HG02973 (cell line): ENCODE measurements around the gene NOTCH1.

Experiments used
- ATAC-seq: cut with Tn5 transposase; IDR thresholded peaks from one replicate; pipeline ENCODE4 v1.9.1; 2021; ENCODE audit warnings: moderate library complexity; ENCODE audit not compliant: unreplicated experiment

NOTCH1 gene

GRCh38 chr9:136470792-136471469 is 74.9 kb downstream of the NOTCH1 start:
- ATAC-seq = no peak

GRCh38 chr9:136470356-136470755 is 75.5 kb downstream of the NOTCH1 start:
- ATAC-seq = no peak

- ATAC-seq = no peak
These were observed 78.1 kb downstream of the NOTCH1 start for GRCh38 chr9:136467766-136468165.

DNA sequence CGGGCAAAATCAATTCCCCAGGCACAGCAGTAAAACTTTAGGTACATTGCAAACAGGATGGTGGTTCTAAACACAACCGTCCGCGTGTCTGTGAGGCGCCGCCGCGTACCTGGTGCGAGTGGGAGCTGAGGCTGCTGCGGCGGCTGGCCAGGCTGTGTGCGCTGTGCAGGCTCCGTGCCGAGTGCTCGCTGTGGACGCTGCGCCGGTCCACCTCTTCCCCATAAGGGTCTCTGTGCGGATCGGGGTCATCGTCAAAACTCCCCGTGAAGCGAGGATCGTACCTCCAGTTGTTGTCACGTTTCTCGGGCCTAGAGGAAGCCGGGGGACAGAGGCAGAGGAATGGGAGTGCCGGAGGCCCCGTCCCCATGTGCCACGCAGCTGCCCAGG is 79.7 kb downstream of the NOTCH1 start:
- ATAC-seq = no peak

DNA sequence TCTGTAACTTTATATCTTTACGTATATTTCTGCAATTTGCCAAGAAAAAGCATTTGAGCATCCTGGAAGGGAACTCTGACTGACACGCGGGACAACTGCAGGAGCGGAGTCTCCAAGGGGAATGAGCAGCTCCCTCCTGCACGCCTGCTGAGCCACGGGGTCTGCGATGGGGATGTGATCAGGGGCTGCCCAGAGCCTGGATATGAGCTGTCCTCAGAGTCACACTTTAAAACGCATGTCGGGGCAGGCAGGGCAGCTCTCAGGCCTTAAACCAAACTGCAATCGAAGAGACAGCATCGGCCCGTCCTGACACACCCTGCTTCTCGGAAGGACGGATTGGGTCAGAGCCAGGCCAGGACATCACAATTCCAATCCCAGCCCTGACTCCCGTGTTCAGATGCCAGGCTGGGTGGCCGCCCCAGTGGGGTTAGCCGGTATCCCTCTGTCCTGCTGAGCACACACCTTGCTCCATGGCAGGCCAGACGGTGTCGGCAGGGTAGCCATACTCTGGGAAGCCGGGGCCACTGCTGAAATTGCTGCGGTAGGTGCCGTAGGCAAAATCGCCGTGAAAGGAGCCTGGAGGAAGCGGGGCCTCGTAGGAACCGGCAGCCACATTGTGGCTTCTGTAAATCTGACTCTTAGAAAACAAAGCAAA is 80.2 kb downstream of the NOTCH1 start:
- ATAC-seq = no peak

DNA sequence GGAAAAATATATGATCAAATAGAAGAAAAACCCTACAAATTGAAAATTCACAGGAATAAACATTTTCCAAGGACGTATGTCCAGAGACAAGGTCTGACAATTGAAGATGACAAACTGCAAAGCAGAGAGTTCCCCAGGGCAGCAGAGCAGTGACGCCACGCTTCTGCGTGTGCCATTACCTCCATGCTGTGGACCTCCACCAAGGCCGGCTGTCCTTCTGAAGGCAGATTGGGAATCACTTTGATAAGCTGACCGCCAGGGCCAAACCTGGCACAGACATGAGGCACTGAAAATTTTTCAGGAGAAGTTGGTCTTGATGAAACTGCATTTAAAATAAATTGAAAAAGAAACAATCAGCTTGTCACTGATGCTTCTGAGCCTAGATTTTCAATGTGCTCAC is 81.6 kb downstream of the NOTCH1 start:
- ATAC-seq = no peak

- ATAC-seq = no peak
These were observed 82.3 kb downstream of the NOTCH1 start for GRCh38 chr9:136463578-136463977.

DNA sequence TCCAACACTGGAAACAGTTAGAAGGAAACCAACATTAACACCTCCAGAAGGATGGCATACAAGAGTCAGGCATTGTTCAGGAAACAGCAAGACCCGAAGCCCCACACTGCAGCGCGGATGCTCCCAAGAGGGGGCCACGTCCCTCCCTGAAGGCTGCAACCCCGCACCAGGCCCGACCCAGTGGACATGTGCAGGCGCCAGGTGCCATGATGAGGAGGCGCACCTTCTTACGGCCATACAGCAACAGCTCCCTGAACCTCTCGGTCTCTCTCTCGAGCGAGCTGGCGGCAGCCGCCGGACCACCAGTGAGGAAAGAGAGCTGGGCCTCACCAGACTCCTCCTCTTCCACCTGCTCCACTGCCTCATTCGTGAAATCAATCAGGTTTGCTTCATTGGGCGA is 83.2 kb downstream of the NOTCH1 start:
- ATAC-seq = no peak

DNA sequence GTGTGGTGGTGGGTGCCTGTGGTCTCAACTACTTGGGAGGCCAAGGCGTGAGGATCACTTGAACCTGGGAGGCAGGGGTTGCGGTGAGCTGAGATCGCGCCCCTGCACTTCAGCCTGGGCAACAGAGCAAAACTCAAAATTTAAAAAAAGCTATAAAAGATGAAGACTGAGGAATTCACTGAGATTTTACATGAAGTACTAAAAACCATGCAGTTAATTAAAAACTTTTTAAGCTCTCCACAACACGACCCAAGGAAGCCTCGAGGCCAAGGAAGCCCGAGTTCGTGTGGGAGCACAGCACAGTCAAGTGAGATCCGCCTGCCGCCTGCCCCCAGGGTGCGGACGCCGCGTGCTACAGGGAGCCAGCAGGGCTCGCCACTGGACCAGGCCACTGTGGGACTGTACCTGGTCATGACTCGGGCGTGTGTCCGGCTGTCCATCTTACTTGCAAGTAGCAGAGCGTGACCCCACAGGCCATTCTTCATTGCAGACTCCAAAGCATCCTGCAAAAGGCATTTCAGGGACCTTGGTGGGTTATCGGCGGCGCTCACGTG is 85.0 kb downstream of the NOTCH1 start:
- no peak for ATAC-seq

DNA sequence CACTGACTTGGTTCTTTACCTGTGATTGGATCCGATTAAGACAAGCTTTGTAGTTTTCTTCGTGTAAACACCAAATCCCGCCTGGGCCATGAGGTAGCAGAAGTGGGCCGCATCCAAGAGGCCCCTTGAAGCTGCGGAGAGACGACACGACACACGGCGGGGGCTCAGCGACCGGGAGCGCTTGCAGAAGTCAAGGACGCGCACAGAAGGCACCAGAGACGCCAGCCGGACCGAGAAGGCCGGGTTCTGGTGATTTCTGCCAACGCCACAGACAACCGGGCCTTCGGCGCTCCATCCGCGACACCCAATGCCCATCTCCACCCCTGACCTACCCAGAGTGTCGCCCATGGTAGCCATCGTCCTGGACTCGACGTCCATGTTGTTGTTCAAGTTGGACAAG is 86.4 kb downstream of the NOTCH1 start:
- ATAC-seq = no peak

DNA sequence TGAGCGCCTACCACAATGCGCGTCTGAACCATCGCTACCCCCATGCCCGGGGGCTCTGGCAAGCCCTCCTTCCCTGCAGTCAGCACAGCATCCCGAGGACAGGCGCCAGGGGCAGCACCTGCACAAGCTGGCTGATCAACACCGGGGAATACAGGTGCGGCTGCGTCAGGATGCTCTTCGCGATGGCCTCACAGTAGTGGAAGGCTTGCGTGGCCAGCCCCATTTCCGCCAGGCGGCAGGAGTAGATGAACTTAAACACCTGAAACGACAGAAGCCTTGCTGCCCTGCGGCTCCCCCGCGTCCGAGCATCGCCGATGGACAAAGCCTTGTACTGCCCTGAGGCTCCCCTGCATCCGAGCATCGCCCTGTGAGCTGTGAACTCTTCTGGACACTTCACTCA is 88.5 kb downstream of the NOTCH1 start:
- ATAC-seq = no peak

GRCh38 chr9:136456258-136456657 is 89.6 kb downstream of the NOTCH1 start:
- ATAC-seq = no peak

DNA sequence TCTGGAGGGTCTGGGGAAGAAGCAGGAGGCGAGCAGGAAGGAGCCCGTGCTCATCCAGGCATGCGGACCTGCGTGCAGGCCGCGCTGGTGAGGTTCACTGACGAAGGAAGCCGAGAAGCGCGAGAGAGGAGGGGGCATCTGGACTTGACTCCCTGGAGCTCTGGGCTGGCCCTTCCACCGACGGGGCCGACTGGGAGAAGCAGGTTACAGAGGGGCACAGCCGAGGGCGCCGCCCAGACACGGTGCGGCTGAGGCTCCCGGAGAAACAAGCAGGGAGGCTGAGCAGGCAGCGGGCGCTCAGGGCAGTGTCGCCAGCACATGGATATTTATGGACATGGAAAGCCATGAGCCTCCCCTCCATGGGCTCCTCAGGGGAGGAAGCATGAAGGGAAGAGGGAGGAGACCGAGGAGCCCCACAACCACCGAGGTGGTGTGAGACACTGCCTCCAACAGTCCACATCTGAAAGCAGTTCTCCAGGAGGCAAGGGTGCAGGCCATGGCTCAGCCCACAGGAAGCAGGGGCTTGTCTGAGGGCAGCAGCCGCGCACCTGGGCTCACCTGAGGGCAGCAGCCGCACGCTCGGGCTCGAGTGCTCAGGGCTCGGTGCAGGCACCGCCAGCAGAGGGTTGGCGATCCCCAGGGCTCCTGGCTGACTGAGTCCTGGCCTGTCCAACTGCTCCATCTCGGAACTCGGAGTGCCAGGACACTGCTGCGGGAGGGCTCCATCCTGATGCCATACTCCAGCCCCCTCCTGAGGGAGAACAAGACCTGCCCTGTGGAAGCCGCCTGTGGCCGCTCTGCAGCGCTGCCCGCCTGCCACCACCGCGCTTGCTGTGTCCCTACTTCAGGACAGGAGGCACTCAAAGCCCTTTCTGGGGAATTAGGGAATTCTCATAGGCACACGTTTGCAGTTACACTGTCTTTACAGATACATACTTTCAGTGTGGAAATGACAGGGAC is 90.5 kb downstream of the NOTCH1 start:
- no peak for ATAC-seq

DNA sequence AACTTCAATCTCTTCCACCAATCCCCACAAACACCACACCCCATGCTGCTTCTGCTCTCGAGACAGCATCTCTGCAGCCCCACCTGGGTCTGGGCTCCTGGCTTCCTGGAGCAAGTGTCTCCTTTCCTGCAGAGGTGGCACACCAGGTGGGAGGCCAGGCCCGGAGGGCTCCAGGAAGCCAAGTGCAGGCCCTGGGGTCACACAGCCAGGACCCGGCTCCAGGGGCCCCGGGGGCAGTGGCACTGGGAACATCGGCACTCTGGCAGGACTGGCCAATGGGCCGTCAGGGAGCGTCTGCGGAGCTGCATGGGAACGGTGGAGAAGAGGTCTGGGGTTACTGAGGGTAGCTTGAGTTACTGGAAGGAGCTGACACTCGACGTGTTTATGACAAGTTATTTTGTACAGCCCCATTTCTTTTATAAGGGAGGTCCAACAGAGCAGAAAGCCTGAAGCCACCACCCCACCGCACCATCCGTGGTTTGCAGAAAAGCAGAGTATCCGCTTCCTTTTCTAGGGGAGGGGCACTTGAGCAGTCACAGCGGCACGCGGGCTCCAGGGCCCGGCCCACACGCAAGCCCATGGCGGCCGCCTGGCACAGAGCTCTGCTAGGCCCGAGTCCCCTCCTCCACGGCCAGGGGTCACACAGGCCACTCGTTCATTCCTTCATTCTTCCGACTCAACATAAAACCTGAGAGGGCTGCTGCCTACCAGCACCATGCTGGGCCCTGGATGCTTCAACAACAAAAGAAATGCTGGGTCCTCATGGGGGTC is 91.6 kb downstream of the NOTCH1 start:
- ATAC-seq = no peak

GRCh38 chr9:136453326-136453725 is 92.5 kb downstream of the NOTCH1 start:
- ATAC-seq = no peak

GRCh38 chr9:136451221-136451877 is 94.5 kb downstream of the NOTCH1 start:
- ATAC-seq = no peak

DNA sequence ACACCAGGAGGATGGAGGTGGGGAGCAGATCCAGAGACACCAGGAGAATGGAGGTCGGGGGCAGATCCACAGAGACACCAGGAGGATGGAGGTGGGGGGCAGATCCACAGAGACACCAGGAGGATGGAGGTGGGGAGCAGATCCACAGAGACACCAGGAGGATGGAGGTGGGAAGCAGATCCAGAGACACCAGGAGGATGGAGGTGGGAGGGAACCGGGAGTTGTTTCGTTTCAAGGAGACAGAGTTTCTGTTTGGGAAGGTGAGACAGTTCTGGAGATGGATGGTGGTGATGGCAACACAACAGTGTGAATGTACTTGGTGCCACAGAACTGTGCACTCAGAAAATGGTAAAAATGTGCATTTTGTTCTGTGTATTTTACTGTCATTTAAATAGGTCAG is 97.2 kb downstream of the NOTCH1 start:
- no peak for ATAC-seq

GRCh38 chr9:136447173-136447778 is 98.6 kb downstream of the NOTCH1 start:
- ATAC-seq = no peak

GRCh38 chr9:136445799-136446198 is 100.0 kb downstream of the NOTCH1 start:
- no peak for ATAC-seq
